ENCODE measurements around the gene SMIM24.

SMIM24 gene

GRCh38 chr19:3474010-3474409, 6.3 kb downstream of the SMIM24 start:
- no peak for DNase-seq (ENCODE audit: low read depth)

GRCh38 chr19:3471954-3472655, 8.2 kb downstream of the SMIM24 start:
- no peak for DNase-seq (ENCODE audit: low read depth)

GRCh38 chr19:3470500-3471128, 9.7 kb downstream of the SMIM24 start:
- DNase-seq (ENCODE audit: low read depth): no peak

GRCh38 chr19:3469638-3470499, 10.5 kb downstream of the SMIM24 start:
- DNase-seq (ENCODE audit: low read depth): no peak

- DNase-seq (ENCODE audit: low read depth): no peak
These were observed 12.1 kb downstream of the SMIM24 start for GRCh38 chr19:3468211-3468610.

- DNase-seq (ENCODE audit: low read depth): no peak
These were observed 12.7 kb downstream of the SMIM24 start for GRCh38 chr19:3467437-3468198.

- no peak for DNase-seq (ENCODE audit: low read depth)
These were observed 13.7 kb downstream of the SMIM24 start for GRCh38 chr19:3466635-3467034.

GRCh38 chr19:3465552-3465951, 14.8 kb downstream of the SMIM24 start:
- no peak for DNase-seq (ENCODE audit: low read depth)

- DNase-seq (ENCODE audit: low read depth): no peak
These were observed 15.6 kb downstream of the SMIM24 start for GRCh38 chr19:3464587-3465235.

GRCh38 chr19:3463714-3464586, 16.4 kb downstream of the SMIM24 start:
- DNase-seq (ENCODE audit: low read depth): no peak

- DNase-seq (ENCODE audit: low read depth): no peak
These were observed 17.2 kb downstream of the SMIM24 start for GRCh38 chr19:3462991-3463713.

- DNase-seq (ENCODE audit: low read depth): no peak
These were observed 20.3 kb downstream of the SMIM24 start for GRCh38 chr19:3459965-3460582.

GRCh38 chr19:3459089-3459881, 21.0 kb downstream of the SMIM24 start:
- DNase-seq (ENCODE audit: low read depth): no peak

GRCh38 chr19:3458229-3459088, 21.9 kb downstream of the SMIM24 start:
- DNase-seq (ENCODE audit: low read depth): no peak

GRCh38 chr19:3457528-3458228, 22.6 kb downstream of the SMIM24 start:
- no peak for DNase-seq (ENCODE audit: low read depth)

- DNase-seq (ENCODE audit: low read depth): no peak
These were observed 23.3 kb downstream of the SMIM24 start for GRCh38 chr19:3456925-3457527.

Data from stimulated activated CD8-positive, alpha-beta memory T cell treated with anti-CD3 and anti-CD28 coated beads, Interleukin-12 subunit alpha, Interleukin-12 subunit beta, amount 100 ng/mL, for 4 hours (primary cell).